ENCODE data around the gene NTMT1.

DNA sequence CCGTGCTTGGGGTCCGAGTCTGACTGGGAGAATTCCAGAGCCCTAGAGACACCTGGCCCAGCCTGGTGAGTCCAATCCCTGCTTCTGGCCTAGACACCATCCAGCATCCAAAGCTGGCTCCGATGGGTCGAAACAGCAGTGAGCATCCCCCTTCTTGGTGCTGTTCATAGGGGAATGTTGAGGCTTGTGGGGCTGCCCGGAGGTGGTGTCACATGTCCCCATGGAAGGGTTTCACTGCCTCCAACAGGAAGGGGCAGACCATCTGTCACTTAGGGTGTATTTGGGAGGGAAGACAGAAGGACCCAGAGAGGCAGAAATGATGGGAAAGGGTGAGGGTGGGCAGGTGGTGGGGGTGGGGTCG, 19.0 kb upstream of the NTMT1 start:
- TF ChIP-seq, protein P1, sequence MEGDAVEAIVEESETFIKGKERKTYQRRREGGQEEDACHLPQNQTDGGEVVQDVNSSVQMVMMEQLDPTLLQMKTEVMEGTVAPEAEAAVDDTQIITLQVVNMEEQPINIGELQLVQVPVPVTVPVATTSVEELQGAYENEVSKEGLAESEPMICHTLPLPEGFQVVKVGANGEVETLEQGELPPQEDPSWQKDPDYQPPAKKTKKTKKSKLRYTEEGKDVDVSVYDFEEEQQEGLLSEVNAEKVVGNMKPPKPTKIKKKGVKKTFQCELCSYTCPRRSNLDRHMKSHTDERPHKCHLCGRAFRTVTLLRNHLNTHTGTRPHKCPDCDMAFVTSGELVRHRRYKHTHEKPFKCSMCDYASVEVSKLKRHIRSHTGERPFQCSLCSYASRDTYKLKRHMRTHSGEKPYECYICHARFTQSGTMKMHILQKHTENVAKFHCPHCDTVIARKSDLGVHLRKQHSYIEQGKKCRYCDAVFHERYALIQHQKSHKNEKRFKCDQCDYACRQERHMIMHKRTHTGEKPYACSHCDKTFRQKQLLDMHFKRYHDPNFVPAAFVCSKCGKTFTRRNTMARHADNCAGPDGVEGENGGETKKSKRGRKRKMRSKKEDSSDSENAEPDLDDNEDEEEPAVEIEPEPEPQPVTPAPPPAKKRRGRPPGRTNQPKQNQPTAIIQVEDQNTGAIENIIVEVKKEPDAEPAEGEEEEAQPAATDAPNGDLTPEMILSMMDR (IDR thresholded peaks at IDR 0.05): no peak
- no peak for TF ChIP-seq POLR2A (IDR thresholded peaks at IDR 0.05)
- TF ChIP-seq EP300 (IDR thresholded peaks at IDR 0.05): no peak

Data from ovary (tissue), 3 donors.